Left cardiac atrium (tissue), 4 donors: ENCODE data around the gene SYCE3. TPM values are rescaled to one million over a fixed set of nuclear protein-coding genes. Genes with fewer than 3 reads are reported as not detected.
"Not testable (repeated sequence)": the region's sequence is repeated elsewhere in the genome, so short reads cannot be mapped to it uniquely, and the experiment has no call there.

ENCODE experiments used
- ATAC-seq, 2 donors: fragments of 200-7000 bp; cut with Tn5 transposase; one replicate each; pipeline ENCODE4 v1.9.1; 2020; ENCODE audit warnings: mild to moderate bottlenecking in 2 of 2, moderate library complexity in 2 of 2
- DNase-seq: peaks from one replicate; pipeline ENCODE4 v3.0.0-alpha.2; 2020
- intact Hi-C, 2 donors: fragments of 100-400 bp; cut with DNase I; formaldehyde crosslinking; loops; one replicate each; pipeline versions ENCODE4 v1.14.1 to v1.15.1; 2022 to 2023
- total RNA-seq, 2 donors: library from RNA; stranded (reverse); fragmentation: NEBNext Ultra II Directional; extraction: Animal tissue kit (Norgen Biotek cat#: 25700); gene quantifications; one replicate each; pipeline ENCODE4 v1.2.1, GENCODE V29; 2021
- donor health status: DM: no; HTN: yes; CAD: no.
- donor health status: DM: no; HTN: yes; CAD: no; lungs with severe emphysema.
- donor health status: DM: yes; HTN: yes; CAD: no.
- donor health status: Dilated cardiomyopathy.

Gene SYCE3
- total RNA-seq, 2 donors from 2014 or later: not detected

- ATAC-seq (peak; percentile 1 to 3), DNase-seq (peak; percentile 74)
- intact Hi-C loops: no loop called here
Measured at GRCh38 chr22:50526834-50527801, 35.6 kb downstream of the SYCE3 start.

DNA sequence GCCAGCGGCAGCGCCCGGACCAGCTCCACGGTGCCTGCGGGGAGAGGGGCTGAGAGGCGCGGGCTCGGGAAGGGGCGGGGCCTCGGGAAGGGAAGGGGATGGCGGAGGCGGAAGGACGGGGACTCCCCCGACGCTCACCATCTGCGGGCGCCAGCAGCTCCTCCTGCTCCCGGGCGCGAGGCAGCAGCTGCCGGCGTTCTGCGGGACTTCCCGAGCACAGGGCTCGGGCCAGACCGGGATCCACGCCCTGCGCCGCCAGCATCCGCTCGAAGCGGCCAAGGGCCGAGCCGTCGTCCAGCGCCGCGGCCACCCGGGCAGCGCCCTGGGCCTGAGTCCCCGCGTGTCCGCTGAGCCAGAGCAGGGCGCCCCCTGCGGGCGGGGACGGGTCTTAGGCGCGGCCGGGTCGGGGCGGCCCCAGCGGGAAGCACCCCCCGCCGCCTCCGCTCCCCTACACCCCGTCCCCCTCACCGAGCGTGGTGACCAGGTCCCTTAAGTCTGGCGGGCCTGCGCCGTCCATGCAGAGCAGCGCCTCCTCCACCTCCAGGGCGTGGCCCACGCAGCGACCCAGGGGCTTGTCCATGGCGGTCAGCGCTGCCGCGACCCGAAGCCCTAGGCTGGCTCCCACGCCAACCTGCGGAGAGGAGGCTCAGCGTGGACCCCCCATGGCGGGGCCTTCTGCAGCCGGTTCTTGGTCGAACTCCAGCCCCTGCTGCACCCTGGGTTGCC lies 36.4 kb downstream of the SYCE3 start:
- intact Hi-C loops: no loop called here
- DNase-seq (peak; percentile 85), ATAC-seq (peak; percentile 24 to 43)

GRCh38 chr22:50525858-50526107 lies 36.9 kb downstream of the SYCE3 start:
- intact Hi-C loops: loop anchor here in 1 of 2 donors (2.0 kb wide), 1 partner anchor 37 kb away; the partner anchor contains the start of gene SYCE3
- no peak for DNase-seq
- no peak for ATAC-seq

DNA sequence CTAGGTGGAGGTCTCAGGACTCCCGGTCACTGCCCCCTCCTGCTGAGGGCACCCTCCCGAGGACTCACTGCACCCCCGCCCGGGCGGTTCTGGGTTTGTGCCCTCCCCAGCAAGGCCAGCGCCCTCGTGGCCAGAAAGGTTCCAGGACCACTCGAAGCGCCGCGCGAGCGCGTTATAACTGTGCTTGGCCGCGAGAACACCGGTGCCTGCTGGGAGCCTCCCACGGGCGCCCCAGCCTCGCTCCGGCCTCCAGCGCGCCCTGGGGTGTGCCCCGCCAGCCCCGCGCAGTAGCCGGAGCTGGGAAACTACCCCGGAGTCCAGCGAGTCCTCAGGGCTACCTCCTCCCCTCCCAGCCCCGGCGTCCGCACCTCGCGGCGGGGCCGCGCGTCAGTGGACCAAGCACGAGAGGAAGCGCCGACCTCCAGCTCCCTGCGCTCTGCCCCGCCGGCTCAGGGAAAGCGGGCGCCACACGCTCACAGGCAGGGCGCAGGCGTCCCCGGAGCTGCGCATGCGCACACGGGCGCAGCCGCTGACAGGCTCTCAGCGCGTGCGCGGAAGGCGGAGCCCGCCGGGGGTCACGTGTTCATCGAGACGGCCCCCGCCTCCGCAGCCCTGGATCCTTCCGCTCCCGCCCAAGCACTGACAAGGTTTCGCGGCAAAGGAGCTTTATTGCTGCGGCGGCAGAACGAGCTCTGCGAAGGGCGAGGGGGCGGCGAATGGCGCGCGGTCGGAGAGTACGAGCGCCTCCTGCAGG lies 37.4 kb downstream of the SYCE3 start, which contains the start of gene SCO2:
Gene SCO2 (minus strand): TSS at position 495 of the 754 bp plus-strand sequence. CDS start 1,187 bp downstream, outside the sequence.
- intact Hi-C loops: loop anchor here in 1 of 2 donors (2.0 kb wide), 1 partner anchor 38 kb away; the partner anchor contains the start of gene SYCE3
- ATAC-seq: peak; percentile 58 to 77
- peak; percentile 97 for DNase-seq

DNA sequence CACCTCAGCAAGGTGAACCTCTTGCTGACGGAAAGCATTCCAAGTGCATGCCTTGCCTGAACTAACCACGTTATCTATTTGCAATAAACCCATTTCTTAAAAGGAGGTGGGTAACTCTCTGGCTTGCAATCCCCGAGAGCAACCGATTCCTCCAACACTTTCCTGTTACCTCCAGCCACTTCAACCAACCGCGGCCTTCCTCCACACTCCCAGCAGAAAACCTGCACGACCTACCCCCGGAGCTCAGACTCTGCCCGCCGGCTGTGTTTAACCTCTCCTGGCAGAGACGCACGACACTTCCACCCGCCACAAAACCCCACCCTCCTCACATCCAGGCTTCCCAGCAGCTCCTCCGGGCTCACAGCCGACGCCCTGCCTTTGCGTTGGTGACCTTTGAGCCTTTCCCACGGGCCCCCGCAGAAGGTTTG lies 38.0 kb downstream of the SYCE3 start:
- no peak for ATAC-seq
- intact Hi-C loops: loop anchor here in 1 of 2 donors (2.0 kb wide), 1 partner anchor 38 kb away; the partner anchor contains the start of gene SYCE3

DNA sequence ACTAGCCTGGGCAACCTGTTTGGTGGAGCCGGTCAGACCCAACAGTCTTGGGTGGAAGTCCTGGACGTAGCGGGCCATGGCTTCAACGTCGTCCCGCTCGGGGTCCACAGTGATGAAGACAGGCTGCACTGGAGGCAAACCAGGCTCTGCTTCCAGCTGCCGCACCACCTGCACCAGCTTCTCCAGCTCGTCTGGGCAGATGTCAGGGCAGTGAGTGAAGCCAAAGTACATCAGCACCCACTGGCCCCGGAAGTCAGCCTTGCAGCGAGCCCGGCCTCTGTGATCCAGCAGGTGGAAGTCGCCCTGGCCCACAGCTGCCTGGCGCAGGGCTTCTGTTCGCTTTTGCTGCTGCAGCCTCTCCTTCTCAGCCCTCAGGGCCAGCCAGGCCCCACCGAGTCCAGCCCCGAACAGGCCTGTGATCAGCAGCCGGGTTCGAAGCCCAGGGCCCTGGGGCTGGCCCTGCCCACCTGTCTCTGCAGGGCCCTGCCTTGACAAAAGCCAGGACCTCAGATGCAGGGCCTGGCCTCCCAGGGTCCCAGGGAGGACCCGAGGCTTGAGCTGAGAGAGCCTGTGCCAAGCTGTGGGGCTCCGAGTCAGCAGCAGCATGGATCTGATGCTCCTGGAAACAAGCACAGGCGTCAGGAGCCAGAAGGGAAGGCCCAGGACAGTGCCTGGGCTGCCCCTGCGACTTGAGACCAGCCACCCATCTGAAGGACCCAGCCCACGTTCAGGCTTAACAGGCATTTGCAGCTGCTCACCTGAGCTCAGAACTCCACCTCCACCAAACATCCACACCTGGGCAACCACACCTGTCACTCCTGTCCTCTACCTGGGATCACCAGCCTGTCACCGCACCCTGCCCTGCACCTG lies 38.7 kb downstream of the SYCE3 start:
- intact Hi-C loops: loop anchor here in 1 of 2 donors (2.0 kb wide), 1 partner anchor 39 kb away; the partner anchor contains the start of gene SYCE3
- ATAC-seq: no peak
- no peak for DNase-seq

More for the DNA sequence above, 38.0 kb downstream of the SYCE3 start:
- no peak for DNase-seq

GRCh38 chr22:50523458-50523805 lies 39.3 kb downstream of the SYCE3 start:
- DNase-seq: no peak
- no peak for ATAC-seq
- intact Hi-C loops: no loop called here

DNA sequence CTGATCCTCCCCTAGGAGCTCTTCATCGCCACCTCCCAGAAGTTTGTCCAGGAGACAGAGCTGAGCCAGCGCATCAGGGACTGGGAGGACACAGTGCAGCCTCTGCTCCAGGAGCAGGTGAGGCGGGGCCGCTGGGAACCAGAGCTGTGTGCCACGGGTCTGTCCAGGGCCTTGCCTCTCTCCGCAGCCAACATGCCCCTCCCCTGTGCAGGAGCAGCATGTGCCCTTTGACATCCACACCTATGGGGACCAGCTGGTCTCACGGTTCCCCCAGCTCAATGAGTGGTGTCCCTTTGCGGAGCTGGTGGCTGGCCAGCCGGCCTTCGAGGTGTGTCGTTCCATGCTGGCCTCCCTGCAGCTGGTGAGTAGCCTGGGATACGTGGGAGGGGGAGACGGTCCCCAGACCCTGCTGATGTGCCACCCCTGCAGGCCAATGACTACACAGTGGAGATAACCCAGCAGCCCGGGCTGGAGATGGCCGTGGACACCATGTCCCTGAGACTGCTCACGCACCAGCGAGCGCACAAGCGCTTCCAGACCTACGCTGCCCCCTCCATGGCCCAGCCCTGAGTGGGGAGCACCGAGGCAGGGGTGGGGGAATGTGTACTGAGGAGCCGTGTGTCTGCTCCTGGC lies 39.8 kb downstream of the SYCE3 start:
- DNase-seq (peak; percentile 26), ATAC-seq (no peak)
- intact Hi-C loops: no loop called here

- DNase-seq (no peak), ATAC-seq (no peak)
- intact Hi-C loops: no loop called here
Measured at GRCh38 chr22:50522208-50522805, 40.4 kb downstream of the SYCE3 start.

DNA sequence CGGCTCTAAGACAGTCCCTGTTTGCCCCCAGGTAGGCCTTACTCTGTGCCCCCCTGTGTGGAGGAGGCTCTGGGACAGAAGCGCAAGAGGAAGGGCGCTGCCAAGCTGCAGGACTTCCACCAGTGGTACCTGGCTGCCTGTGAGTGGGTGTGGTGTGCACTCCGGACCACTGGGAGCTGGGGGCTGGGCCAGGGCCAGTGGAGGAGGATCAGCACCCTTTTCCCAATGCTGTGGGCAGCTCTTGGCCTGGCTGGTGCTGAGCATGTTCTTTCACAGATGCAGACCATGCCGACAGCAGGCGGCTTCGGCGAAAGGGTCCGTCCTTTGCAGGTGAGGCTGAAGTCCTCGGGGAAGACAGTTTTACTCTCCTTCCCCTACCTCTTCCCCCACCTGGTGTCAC lies 41.0 kb downstream of the SYCE3 start:
- DNase-seq (no peak), ATAC-seq (no peak)
- intact Hi-C loops: no loop called here

DNA sequence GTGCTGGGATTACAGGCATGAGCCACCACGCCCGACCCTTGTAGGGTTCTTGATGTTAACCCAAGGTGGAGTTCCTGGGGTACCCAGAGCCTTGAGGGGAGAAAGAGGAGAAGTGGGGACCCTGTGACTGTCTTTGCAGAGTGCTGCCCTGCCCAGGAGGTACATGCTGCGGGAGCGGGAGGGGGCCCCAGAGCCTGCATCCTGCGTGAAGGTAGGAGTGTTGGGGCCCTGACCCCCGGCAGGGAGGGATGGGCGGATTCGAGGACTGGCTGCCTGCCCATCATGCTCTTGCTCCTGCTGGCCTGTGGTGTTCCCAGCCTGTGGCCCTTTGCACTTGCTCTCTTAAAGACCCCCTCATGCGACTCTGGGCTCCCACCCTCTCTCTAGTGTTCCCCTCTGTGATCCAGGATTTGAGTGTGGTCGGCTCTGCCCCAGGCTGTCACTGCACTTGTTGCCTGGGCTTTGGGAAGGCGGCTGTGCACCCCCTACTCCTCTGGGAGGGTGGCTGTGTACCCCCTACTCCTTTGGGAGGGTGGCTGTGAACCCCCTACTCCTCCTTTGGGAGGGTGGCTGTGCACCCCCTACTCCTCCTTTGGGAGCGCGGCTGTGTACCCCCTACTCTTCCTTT lies 41.8 kb downstream of the SYCE3 start:
- DNase-seq (no peak), ATAC-seq (no peak)
- intact Hi-C loops: no loop called here

GRCh38 chr22:50520184-50520583 lies 42.5 kb downstream of the SYCE3 start:
- intact Hi-C loops, DNase-seq, ATAC-seq: not testable (repeated sequence)

DNA sequence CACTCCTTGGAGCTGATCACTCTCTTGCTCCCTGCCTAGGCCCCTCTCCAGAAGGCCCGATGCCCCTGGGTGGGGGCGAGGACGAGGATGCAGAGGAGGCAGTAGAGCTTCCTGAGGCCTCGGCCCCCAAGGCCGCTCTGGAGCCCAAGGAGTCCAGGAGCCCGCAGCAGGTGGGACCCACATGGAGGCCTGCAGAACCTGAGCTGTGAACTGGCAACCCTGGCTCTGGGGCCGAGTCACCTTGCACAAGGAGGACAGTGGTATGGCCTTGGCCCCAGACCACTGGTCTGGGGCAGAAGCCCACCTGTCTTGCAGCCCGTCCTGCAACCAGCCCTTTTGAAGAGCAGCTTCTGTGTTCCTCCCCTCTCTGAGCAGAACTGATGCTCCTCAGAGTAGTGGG lies 43.6 kb downstream of the SYCE3 start:
- DNase-seq (no peak), ATAC-seq (no peak)
- intact Hi-C loops: no loop called here

- intact Hi-C loops: no loop called here
- DNase-seq (no peak), ATAC-seq (no peak)
Measured at GRCh38 chr22:50518606-50519005, 44.1 kb downstream of the SYCE3 start.

- ATAC-seq (no peak), DNase-seq (no peak)
- intact Hi-C loops: no loop called here
Measured at GRCh38 chr22:50517495-50518260, 45.0 kb downstream of the SYCE3 start.

DNA sequence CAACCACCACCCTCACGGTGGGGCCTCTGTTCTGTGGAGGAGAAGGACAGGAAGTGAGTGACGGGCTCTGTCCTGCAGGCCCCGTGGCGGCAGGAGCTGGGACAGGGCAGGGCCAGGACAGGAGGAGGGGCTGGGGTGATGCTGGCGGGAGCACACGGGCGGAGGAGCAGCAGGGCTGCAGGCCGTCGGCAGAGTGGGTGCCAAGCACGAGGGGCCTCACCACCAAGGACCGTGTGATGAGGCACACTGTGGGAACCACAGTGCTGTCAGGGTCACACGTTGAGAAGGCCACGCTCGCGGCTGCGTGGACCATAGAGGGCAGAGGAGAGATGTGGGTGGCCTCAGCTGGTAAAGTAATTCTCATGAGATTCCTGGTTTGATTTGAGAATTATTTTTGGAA lies 45.8 kb downstream of the SYCE3 start:
- intact Hi-C loops: no loop called here
- ATAC-seq (no peak), DNase-seq (no peak)
